NCI-H510A treated with DMSO at 0.1 percent for 48 hours (cell line): ENCODE results near the gene OTULIN.

Source experiments
- DNase-seq: peaks from one replicate; lab custom pipeline; 2025; lab: John Stamatoyannopoulos, UW

The OTULIN gene

GRCh38 chr5:14664270-14665100 is at the start of gene OTULIN:
Gene OTULIN (plus strand): TSS chr5:14664718. CDS start chr5:14664826, 108 bp downstream.
- DNase-seq = peak; percentile 88

- peak; percentile 91 for DNase-seq
Observed at GRCh38 chr5:14615365-14615764, 49.2 kb upstream of the OTULIN start.

GRCh38 chr5:14617441-14617840 is 47.1 kb upstream of the OTULIN start:
- no peak for DNase-seq

- no peak for DNase-seq
Observed at GRCh38 chr5:14627270-14627669, 37.2 kb upstream of the OTULIN start.

GRCh38 chr5:14628346-14628745 is 36.2 kb upstream of the OTULIN start:
- no peak for DNase-seq

GRCh38 chr5:14630671-14631070 is 33.8 kb upstream of the OTULIN start:
- peak; percentile 35 for DNase-seq

GRCh38 chr5:14635656-14636055 is 28.9 kb upstream of the OTULIN start:
- DNase-seq = no peak

GRCh38 chr5:14640765-14641164 is 23.8 kb upstream of the OTULIN start:
- DNase-seq = no peak

- DNase-seq = no peak
Observed at GRCh38 chr5:14644623-14645237, 19.8 kb upstream of the OTULIN start.

GRCh38 chr5:14650052-14650451 is 14.5 kb upstream of the OTULIN start:
- no peak for DNase-seq

- DNase-seq = no peak
Observed at GRCh38 chr5:14655146-14655741, 9.3 kb upstream of the OTULIN start.

GRCh38 chr5:14656898-14657297 is 7.6 kb upstream of the OTULIN start:
- DNase-seq = no peak

GRCh38 chr5:14659821-14660607 is 4.5 kb upstream of the OTULIN start:
- no peak for DNase-seq

GRCh38 chr5:14660833-14661232 is 3.7 kb upstream of the OTULIN start:
- no peak for DNase-seq

GRCh38 chr5:14662721-14663260 is 1.7 kb upstream of the OTULIN start:
- DNase-seq = no peak

GRCh38 chr5:14663734-14664269 is 716 bp upstream of the OTULIN start:
- DNase-seq = peak; percentile 71

GRCh38 chr5:14665101-14665822 is 744 bp downstream of the OTULIN start:
- DNase-seq = peak; percentile 55

- DNase-seq = peak; percentile 13
Observed at GRCh38 chr5:14665949-14666348, 1.4 kb downstream of the OTULIN start.

- DNase-seq = no peak
Observed at GRCh38 chr5:14666357-14666756, 1.8 kb downstream of the OTULIN start.

- DNase-seq = no peak
Observed at GRCh38 chr5:14667290-14667689, 2.8 kb downstream of the OTULIN start.

- no peak for DNase-seq
Observed at GRCh38 chr5:14667770-14668169, 3.3 kb downstream of the OTULIN start.
